K562 (cell line): ENCODE results near the gene SLC16A4. TPM values are rescaled to one million over a fixed set of nuclear protein-coding genes. Genes with fewer than 3 reads are reported as not detected.

Experiments used
- ARID4B ChIP-seq: sonication (generic); formaldehyde crosslinking; IDR thresholded peaks from 2 replicates; pipeline ENCODE4 v1.8.0; 2022; ENCODE audit warnings: mild to moderate bottlenecking, missing genetic modification reagents
- BACH1 ChIP-seq: fragments of 200-800 bp; sonication (Bioruptor generic); IDR thresholded peaks from 2 replicates; pipeline ENCODE4 v1.6.1; 2016; ENCODE audit warnings: missing genetic modification characterization, missing compliant biosample characterization
- CTBP1 ChIP-seq: fragments of 450-650 bp; IDR thresholded peaks from 2 replicates; pipeline ENCODE4 v1.6.1; 2016; ENCODE audit warnings: borderline replicate concordance
- FOXM1 ChIP-seq, 2 experiments: fragments of 450-650 bp in 1 of 2; sonication (generic) in 1 of 2; formaldehyde crosslinking in 1 of 2; IDR thresholded peaks; 2 replicates each; pipeline versions ENCODE4 v1.6.1 to v1.9.0; 2017 to 2022; ENCODE audit warnings: low read depth in 2 of 2, mild to moderate bottlenecking in 2 of 2, missing genetic modification reagents in 1 of 2, moderate library complexity in 1 of 2
- HEY1 ChIP-seq: fragments of 250-450 bp; sonication (Bioruptor Pico); IDR thresholded peaks from 2 replicates; pipeline ENCODE4 v1.5.0; 2020; ENCODE audit warnings: mild to moderate bottlenecking, moderate library complexity, borderline replicate concordance
- MAX ChIP-seq: sonication (generic); formaldehyde crosslinking; IDR thresholded peaks from 2 replicates; pipeline ENCODE4 v1.9.0; 2022; ENCODE audit warnings: mild to moderate bottlenecking, missing genetic modification reagents
- NFIX ChIP-seq: fragments of 250-450 bp; sonication (Bioruptor Pico); IDR thresholded peaks from 2 replicates; pipeline ENCODE4 v1.4.0; 2020; ENCODE audit warnings: low read depth, mild to moderate bottlenecking, moderate library complexity
- NR2F6 ChIP-seq: fragments of 450-650 bp; formaldehyde crosslinking; IDR thresholded peaks from 2 replicates; pipeline ENCODE4 v1.4.0; 2020; ENCODE audit warnings: mild to moderate bottlenecking
- POU5F1 ChIP-seq: fragments of 150-350 bp; IDR thresholded peaks from 2 replicates; pipeline ENCODE4 v1.6.1; 2014; ENCODE audit warnings: borderline replicate concordance, low read length, low read depth, mild to moderate bottlenecking; ENCODE audit not compliant: partially characterized antibody
- PTTG1 ChIP-seq: fragments of 450-650 bp; IDR thresholded peaks from 2 replicates; pipeline ENCODE4 v1.6.1; 2016; ENCODE audit warnings: low read depth, mild to moderate bottlenecking, missing genetic modification characterization, missing compliant biosample characterization
- RAD21 ChIP-seq, 2 experiments: fragments of 250-450 bp in 1 of 2; fragments of 450-650 bp in 1 of 2; sonication (Bioruptor Pico) in 1 of 2; formaldehyde crosslinking in 1 of 2; IDR thresholded peaks in 1 of 2; conservative IDR thresholded peaks in 1 of 2; 2 replicates each; pipeline versions ENCODE4 v1.4.0 to v1.8.0; 2020 to 2022; ENCODE audit warnings: mild to moderate bottlenecking in 2 of 2, moderate library complexity in 1 of 2
- TRIM28 ChIP-seq: fragments of 450-650 bp; IDR thresholded peaks from 2 replicates; pipeline ENCODE4 v1.6.1; 2017
- polyA plus RNA-seq, 8 experiments: library from polyadenylated mRNA; depleted of rRNA in 4 of 8; stranded (reverse) in 5 of 8; unstranded in 3 of 8; fragments of >200 nt; fragmentation: Nextera tagmentation in 2 of 8; fragmentation: Illumina TruSeq in 1 of 8; extraction: Ambion mirVana in 2 of 8; extraction: Trizol in 1 of 8; gene quantifications; 2 replicates each; pipeline versions ENCODE4 v1.2.1 to v1.2.3, GENCODE V29; 2011 to 2014; ENCODE audit warnings: inconsistent platforms in 1 of 8, missing spikeins in 1 of 8
- total RNA-seq, 7 experiments: library from RNA; depleted of rRNA in 6 of 7; stranded (reverse); fragments of >200 nt in 6 of 7; fragmentation: Illumina TruSeq in 2 of 7; extraction: Trizol in 2 of 7; gene quantifications; 2 replicates each; pipeline versions ENCODE4 v1.2.1 to v1.2.3, GENCODE V29; 2011 to 2021; ENCODE audit warnings: low replicate concordance in 1 of 7
- TF ChIP-seq, protein P1 (sequence below): sonication (generic); formaldehyde crosslinking; IDR thresholded peaks from 2 replicates; pipeline ENCODE4 v1.5.0; 2020; ENCODE audit warnings: missing genetic modification reagents
- TF ChIP-seq, protein P2 (sequence below): fragments of 450-650 bp; conservative IDR thresholded peaks from 2 replicates; pipeline ENCODE4 v1.6.1; 2016; ENCODE audit warnings: missing genetic modification characterization, low read depth, mild to moderate bottlenecking, control low read depth, missing compliant biosample characterization
- TF ChIP-seq, protein P3 (sequence below): fragments of 250-450 bp; sonication (Bioruptor Pico); IDR thresholded peaks from 2 replicates; pipeline ENCODE4 v1.8.0; 2022; ENCODE audit warnings: inconsistent platforms

The SLC16A4 gene
- total and polyA plus RNA-seq, 9 of the 15 experiments (the other 6 are each of a cell fraction or from before 2014, with no cell fraction given): 0.04 to 0.31 (median 0.18) TPM; not detected in 1

DNA sequence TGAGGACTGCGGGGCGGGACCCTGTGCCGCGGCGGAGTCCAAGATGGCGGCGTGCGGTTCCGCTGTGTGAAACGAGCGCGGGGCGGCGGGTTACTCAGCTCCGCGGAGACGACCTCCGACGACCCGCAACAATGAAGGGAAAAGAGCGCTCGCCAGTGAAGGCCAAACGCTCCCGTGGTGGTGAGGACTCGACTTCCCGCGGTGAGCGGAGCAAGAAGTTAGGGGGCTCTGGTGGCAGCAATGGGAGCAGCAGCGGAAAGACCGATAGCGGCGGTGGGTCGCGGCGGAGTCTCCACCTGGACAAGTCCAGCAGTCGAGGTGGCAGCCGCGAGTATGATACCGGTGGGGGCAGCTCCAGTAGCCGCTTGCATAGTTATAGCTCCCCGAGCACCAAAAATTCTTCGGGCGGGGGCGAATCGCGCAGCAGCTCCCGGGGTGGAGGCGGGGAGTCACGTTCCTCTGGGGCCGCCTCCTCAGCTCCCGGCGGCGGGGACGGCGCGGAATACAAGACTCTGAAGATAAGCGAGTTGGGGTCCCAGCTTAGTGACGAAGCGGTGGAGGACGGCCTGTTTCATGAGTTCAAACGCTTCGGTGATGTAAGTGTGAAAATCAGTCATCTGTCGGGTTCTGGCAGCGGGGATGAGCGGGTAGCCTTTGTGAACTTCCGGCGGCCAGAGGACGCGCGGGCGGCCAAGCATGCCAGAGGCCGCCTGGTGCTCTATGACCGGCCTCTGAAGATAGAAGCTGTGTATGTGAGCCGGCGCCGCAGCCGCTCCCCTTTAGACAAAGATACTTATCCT, 51.2 kb downstream of the SLC16A4 start (continued):
- TF ChIP-seq, protein P1, sequence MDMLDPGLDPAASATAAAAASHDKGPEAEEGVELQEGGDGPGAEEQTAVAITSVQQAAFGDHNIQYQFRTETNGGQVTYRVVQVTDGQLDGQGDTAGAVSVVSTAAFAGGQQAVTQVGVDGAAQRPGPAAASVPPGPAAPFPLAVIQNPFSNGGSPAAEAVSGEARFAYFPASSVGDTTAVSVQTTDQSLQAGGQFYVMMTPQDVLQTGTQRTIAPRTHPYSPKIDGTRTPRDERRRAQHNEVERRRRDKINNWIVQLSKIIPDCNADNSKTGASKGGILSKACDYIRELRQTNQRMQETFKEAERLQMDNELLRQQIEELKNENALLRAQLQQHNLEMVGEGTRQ: no peak
- TF ChIP-seq FOXM1 (IDR thresholded peaks at IDR 0.05; ENCODE audit: low read depth) (no peak), FOXM1 (CRISPR knock-in tag; IDR thresholded peaks at IDR 0.05; ENCODE audit: low read depth) (no peak), PTTG1 (tag) (no peak), TRIM28 (no peak), NFIX (CRISPR knock-in tag) (no peak), CTBP1 (peak; percentile 40; the same call in 1 of the 2 replicates), HEY1 (no peak), MAX (no peak), NR2F6 (CRISPR knock-in tag) (no peak), POU5F1 (no peak), RAD21 (CRISPR knock-in tag; conservative IDR thresholded peaks at IDR 0.05 in 1 of 2, IDR thresholded peaks at IDR 0.05 in 1 of 2) (no peak), BACH1 (no peak), ARID4B (CRISPR knock-in tag) (peak; percentile 92)
- TF ChIP-seq, protein P2, sequence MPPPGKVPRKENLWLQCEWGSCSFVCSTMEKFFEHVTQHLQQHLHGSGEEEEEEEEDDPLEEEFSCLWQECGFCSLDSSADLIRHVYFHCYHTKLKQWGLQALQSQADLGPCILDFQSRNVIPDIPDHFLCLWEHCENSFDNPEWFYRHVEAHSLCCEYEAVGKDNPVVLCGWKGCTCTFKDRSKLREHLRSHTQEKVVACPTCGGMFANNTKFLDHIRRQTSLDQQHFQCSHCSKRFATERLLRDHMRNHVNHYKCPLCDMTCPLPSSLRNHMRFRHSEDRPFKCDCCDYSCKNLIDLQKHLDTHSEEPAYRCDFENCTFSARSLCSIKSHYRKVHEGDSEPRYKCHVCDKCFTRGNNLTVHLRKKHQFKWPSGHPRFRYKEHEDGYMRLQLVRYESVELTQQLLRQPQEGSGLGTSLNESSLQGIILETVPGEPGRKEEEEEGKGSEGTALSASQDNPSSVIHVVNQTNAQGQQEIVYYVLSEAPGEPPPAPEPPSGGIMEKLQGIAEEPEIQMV (tag): no peak
- TF ChIP-seq, protein P3, sequence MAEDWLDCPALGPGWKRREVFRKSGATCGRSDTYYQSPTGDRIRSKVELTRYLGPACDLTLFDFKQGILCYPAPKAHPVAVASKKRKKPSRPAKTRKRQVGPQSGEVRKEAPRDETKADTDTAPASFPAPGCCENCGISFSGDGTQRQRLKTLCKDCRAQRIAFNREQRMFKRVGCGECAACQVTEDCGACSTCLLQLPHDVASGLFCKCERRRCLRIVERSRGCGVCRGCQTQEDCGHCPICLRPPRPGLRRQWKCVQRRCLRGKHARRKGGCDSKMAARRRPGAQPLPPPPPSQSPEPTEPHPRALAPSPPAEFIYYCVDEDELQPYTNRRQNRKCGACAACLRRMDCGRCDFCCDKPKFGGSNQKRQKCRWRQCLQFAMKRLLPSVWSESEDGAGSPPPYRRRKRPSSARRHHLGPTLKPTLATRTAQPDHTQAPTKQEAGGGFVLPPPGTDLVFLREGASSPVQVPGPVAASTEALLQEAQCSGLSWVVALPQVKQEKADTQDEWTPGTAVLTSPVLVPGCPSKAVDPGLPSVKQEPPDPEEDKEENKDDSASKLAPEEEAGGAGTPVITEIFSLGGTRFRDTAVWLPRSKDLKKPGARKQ (CRISPR knock-in tag): no peak
